Hepatocyte (in vitro differentiated cells): ENCODE measurements around the gene C1orf50. TPM values are rescaled to one million over a fixed set of nuclear protein-coding genes. Genes with fewer than 3 reads are reported as not detected.
A peak's percentile ranks its signal among the peaks of the same experiment; 100 is the strongest.
"Not testable (repeated sequence)": the region's sequence is repeated elsewhere in the genome, so short reads cannot be mapped to it uniquely, and the experiment has no call there.

ENCODE experiments used
- DNase-seq: peaks from one replicate; pipeline ENCODE4 v3.0.0-alpha.2; 2016; ENCODE audit warnings: low spot score
- H2AFZ ChIP-seq: fragments of 200-600 bp; sonication (generic); 2 replicates; pipeline ENCODE4 v1.6.0; 2016; ENCODE audit warnings: antibody characterized with exemption, mild to moderate bottlenecking
- H3K27ac ChIP-seq: fragments of 200-600 bp; sonication (generic); 2 replicates; pipeline ENCODE4 v1.5.1; 2016; ENCODE audit warnings: mild to moderate bottlenecking
- H3K27me3 ChIP-seq: fragments of 200-600 bp; sonication (generic); 2 replicates; pipeline ENCODE4 v1.6.1; 2016
- H3K36me3 ChIP-seq: fragments of 200-600 bp; sonication (generic); replicated peaks from 2 replicates; pipeline ENCODE4 v1.5.1; 2016; ENCODE audit warnings: low read depth; ENCODE audit not compliant: insufficient read depth
- H3K4me1 ChIP-seq: fragments of 200-600 bp; sonication (generic); 2 replicates; pipeline ENCODE4 v1.5.1; 2016; ENCODE audit warnings: mild to moderate bottlenecking, moderate library complexity; ENCODE audit not compliant: insufficient read depth
- H3K4me2 ChIP-seq: fragments of 200-600 bp; sonication (generic); 2 replicates; pipeline ENCODE4 v1.6.0; 2016
- H3K4me3 ChIP-seq: fragments of 200-600 bp; sonication (generic); 2 replicates; pipeline ENCODE4 v1.5.1; 2016; ENCODE audit warnings: mild to moderate bottlenecking
- H3K79me2 ChIP-seq: fragments of 200-600 bp; sonication (generic); 2 replicates; pipeline ENCODE4 v1.6.0; 2017; ENCODE audit warnings: mild to moderate bottlenecking
- H3K9me2 ChIP-seq: fragments of 200-600 bp; sonication (generic); replicated peaks from 2 replicates; pipeline ENCODE4 v1.6.0; 2017; ENCODE audit warnings: mild to moderate bottlenecking; ENCODE audit not compliant: insufficient read depth
- H3K9me3 ChIP-seq: fragments of 200-600 bp; sonication (generic); 2 replicates; pipeline ENCODE4 v1.5.1; 2016; ENCODE audit warnings: low read depth, mild to moderate bottlenecking
- H4K20me1 ChIP-seq: fragments of 200-600 bp; sonication (generic); 2 replicates; pipeline ENCODE4 v1.6.0; 2016; ENCODE audit warnings: mild to moderate bottlenecking; ENCODE audit not compliant: insufficient read depth, poor library complexity, severe bottlenecking
- EZH2 ChIP-seq: fragments of 200-600 bp; sonication (generic); IDR thresholded peaks from 2 replicates; pipeline ENCODE4 v1.6.1; 2016; ENCODE audit warnings: antibody characterized with exemption, mild to moderate bottlenecking, borderline replicate concordance
- EZH2phosphoT487 ChIP-seq: fragments of 200-600 bp; sonication (generic); IDR thresholded peaks from one replicate; pipeline ENCODE4 v1.6.1; 2018; ENCODE audit warnings: antibody characterized with exemption, mild to moderate bottlenecking, low read depth, moderate library complexity; ENCODE audit not compliant: unreplicated experiment, severe bottlenecking
- WGBS: methylation state at CpG from one replicate; pipeline ENCODE4 v1.1.6; 2016; ENCODE audit warnings: low lambda C conversion rate; ENCODE audit errors: missing lambda C conversion rate; 5-methylcytosine and 5-hydroxymethylcytosine counted together
- polyA plus RNA-seq: library from polyadenylated mRNA; unstranded; fragments of >200 nt; fragmentation: Nextera tagmentation; extraction: Ambion mirVana; gene quantifications from 2 replicates; pipeline ENCODE4 v1.2.1, GENCODE V29; 2016
- total RNA-seq: library from RNA; depleted of rRNA; stranded (reverse); fragments of >200 nt; gene quantifications from 2 replicates; pipeline ENCODE4 v1.2.3, GENCODE V29; 2014
- TF ChIP-seq, protein P1 (sequence below): fragments of 200-600 bp; sonication (generic); IDR thresholded peaks from 2 replicates; pipeline ENCODE4 v1.5.1; 2016; ENCODE audit warnings: antibody characterized with exemption, mild to moderate bottlenecking; ENCODE audit not compliant: poor library complexity

The C1orf50 gene
- total and polyA plus RNA-seq, 2 experiments from 2014 or later = 5.7 to 15.2 TPM

DNA sequence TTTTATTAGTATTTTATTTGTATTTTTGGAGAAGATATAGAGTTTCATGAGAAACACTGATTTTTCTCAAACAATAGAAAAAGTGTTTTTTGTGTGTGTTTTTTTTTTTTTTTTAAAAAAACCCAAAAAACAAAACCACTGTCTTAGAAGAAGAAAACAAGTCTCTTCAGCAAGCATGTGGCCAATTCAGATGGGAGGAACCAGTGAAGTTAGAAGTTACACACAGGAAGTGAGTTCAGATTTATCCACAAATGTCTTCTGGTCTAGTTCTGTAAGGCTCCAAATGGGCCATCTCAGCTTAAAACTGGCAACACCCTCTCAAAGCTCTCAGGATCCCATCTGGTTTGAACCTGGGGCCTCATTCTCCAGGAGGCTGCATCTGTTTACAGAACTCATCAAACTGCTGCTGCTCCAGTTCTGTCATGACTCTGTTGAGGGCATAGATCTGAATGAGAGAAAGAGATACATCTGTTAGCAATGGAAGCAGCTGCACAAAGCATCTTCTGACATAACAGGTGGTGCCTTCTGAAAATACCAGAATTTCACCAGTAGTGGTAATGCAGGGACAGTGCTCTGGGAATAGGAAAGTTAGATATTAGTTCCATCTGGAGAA is 40.1 kb downstream of the C1orf50 start:
- Histone ChIP-seq H3K4me3 (no peak overlapping the region), H2AFZ (no peak overlapping the region), H3K4me2 (no peak overlapping the region), H3K27me3 (no peaks in the 10 kb centered on the region), H3K36me3 (no peaks in the 10 kb centered on the region), H3K4me1 (no peaks in the 10 kb centered on the region), H3K9me3 (no peaks in the 10 kb centered on the region), H3K9me2 (no peaks in the 10 kb centered on the region), H3K79me2 (no peaks in the 10 kb centered on the region), H3K27ac (no peak overlapping the region), H4K20me1 (no peaks in the 10 kb centered on the region)
- DNase-seq = no peak
- TF ChIP-seq EZH2 = no peak
- TF ChIP-seq, protein P1, sequence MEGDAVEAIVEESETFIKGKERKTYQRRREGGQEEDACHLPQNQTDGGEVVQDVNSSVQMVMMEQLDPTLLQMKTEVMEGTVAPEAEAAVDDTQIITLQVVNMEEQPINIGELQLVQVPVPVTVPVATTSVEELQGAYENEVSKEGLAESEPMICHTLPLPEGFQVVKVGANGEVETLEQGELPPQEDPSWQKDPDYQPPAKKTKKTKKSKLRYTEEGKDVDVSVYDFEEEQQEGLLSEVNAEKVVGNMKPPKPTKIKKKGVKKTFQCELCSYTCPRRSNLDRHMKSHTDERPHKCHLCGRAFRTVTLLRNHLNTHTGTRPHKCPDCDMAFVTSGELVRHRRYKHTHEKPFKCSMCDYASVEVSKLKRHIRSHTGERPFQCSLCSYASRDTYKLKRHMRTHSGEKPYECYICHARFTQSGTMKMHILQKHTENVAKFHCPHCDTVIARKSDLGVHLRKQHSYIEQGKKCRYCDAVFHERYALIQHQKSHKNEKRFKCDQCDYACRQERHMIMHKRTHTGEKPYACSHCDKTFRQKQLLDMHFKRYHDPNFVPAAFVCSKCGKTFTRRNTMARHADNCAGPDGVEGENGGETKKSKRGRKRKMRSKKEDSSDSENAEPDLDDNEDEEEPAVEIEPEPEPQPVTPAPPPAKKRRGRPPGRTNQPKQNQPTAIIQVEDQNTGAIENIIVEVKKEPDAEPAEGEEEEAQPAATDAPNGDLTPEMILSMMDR = no peak
- TF ChIP-seq EZH2phosphoT487 = no peak

DNA sequence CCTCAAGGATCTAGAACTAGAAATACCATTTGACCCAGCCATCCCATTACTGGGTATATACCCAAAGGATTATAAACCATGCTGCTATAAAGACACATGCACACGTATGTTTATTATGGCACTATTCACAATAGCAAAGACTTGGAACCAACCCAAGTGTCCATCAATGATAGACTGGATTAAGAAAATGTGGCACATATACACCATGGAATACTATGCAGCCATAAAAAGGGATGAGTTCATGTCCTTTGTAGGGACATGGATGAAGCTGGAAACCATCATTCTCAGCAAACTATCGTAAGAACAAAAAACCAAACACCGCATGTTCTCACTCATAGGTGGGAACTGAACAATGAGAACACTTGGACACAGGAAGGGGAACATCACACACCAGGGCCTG is 47.8 kb downstream of the C1orf50 start:
- not testable (repeated sequence) for H3K27ac ChIP-seq, H3K4me1 ChIP-seq, H2AFZ ChIP-seq, DNase-seq, H3K27me3 ChIP-seq, H3K36me3 ChIP-seq, H3K4me2 ChIP-seq, H4K20me1 ChIP-seq, H3K9me3 ChIP-seq, H3K4me3 ChIP-seq, H3K9me2 ChIP-seq
- H3K79me2 ChIP-seq = peaks cover 24% of the 10 kb centered on the region
- WGBS = 93% methylated on average over 3 of the region's 3 CpGs

DNA sequence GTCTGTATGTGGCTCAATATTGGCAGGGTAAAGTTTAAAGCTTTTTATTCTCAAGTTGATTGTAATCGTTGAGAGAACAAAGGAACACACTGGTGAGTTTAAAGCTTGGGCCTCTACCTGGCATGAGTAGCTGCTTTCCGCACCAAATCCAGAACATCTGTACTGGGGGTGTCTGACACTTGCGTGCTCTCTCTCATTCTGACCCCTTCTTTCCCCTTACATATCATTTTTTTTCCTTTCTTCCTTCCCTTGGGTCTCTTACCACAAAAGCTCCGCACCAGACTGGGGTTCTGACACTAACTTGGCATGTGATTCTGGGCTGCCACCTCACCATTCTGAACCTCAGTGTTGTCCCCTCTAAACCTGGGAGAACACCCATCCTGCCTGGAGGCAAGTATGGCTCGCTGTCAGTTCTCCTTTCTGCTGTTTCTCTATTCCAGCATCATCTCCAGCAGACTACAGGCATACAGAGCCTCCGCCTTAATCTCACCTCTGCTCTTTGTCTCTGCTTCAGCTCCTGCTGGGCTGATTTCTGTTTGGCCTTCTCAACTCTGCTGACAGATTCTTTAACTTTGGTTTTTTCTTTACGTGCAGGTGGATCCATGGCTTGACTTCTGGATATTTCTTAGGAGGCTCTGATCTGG is 49.0 kb downstream of the C1orf50 start:
- Histone ChIP-seq H3K79me2 (peaks cover 30% of the 10 kb centered on the region), H3K27me3 (no peaks in the 10 kb centered on the region), H3K4me1 (peaks cover 8% of the 10 kb centered on the region), H3K9me2 (no peaks in the 10 kb centered on the region), H3K4me2 (peak overlapping the region; percentile 91), H3K27ac (peak overlapping the region; percentile 100), H2AFZ (peak overlapping the region; percentile 65), H3K9me3 (no peaks in the 10 kb centered on the region), H4K20me1 (no peaks in the 10 kb centered on the region), H3K36me3 (no peaks in the 10 kb centered on the region), H3K4me3 (peak overlapping the region; percentile 71)
- WGBS = 43% methylated on average over 7 of the region's 7 CpGs
- TF ChIP-seq EZH2 (no peak), EZH2phosphoT487 (no peak)
- TF ChIP-seq, protein P1 = no peak
- peak; percentile 20 for DNase-seq

DNA sequence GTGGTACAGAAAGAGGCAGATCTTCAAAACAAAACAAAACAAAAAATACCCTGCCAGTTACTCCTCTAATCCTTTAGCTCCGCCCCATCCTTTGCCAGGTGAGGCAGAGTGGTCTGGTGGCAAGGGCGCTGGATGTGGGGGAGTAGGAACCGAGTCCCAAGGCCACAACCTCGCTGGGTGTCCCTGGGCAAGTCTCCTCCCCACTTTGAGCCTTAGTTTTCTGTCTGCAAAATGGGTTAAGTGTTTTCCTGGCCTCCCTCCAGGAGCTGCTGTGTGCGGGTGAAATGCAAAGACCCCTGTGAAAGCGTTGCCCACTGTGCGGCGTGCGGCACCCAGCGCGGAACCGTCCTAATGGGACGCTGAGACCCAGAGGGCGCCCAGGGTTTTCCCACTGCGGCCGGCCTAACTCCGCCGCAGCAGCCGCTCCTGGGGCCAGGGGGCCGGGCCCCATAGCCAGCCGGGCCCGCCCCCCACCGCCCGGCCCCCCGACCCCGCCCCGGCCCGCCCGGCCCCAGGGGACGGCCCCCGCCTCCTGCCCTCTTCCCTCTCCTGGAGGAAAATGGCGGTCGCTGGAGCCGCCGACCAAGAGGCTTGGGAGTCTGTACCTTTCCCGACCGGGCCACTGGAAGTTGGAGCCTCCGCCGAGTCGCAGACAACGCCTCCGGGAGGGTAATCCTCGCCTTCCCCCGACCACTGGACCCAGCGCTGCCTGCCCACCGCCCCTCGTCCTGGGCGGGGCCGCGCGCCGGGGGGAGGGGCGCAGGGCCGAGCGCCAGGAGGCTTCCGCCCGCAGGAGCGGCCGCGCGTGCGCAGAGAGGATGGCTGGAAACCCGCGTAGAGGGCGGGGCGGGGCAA is 49.8 kb downstream of the C1orf50 start, which contains the start of the genes ERMAP and SVBP:
ERMAP (plus strand) TSS at position 538 of the 855 bp plus-strand sequence. CDS start 13,327 bp downstream, outside the sequence.
SVBP (minus strand) TSS at position 813 of the 855 bp plus-strand sequence. CDS start 853 bp downstream, outside the sequence.
- H3K27me3 ChIP-seq = no peaks in the 10 kb centered on the region
- H3K79me2 ChIP-seq = peaks cover 30% of the 10 kb centered on the region
- H3K4me3 ChIP-seq = peak within 1 kb of the TSS; percentile 71
- no peaks in the 10 kb centered on the region for H4K20me1 ChIP-seq
- no peaks in the 10 kb centered on the region for H3K9me2 ChIP-seq
- H3K9me3 ChIP-seq = no peaks in the 10 kb centered on the region
- peak within 1 kb of the TSS; percentile 91 for H3K4me2 ChIP-seq
- no peaks in the 10 kb centered on the region for H3K36me3 ChIP-seq
- peak within 1 kb of the TSS; percentile 100 for H3K27ac ChIP-seq
- H2AFZ ChIP-seq = peak within 1 kb of the TSS; percentile 75
- no peak for TF ChIP-seq EZH2
- no peak for TF ChIP-seq EZH2phosphoT487
- TF ChIP-seq, protein P1 = no peak
- peak; percentile 97 for DNase-seq
- 0% methylated on average over 27 of the region's 66 CpGs for WGBS
- H3K4me1 ChIP-seq = peaks cover 8% of the 10 kb centered on the region
